Fibroblast of peridontal ligament (primary cell): ENCODE data around the gene AEN.

Source experiments
- DNase-seq: peaks from one replicate; pipeline ENCODE4 v3.0.0-alpha.2; 2010; ENCODE audit errors: extremely low read depth

AEN gene

GRCh38 chr15:88613074-88613944, 7.8 kb upstream of the AEN start:
- DNase-seq = no peak

- DNase-seq = no peak
These were observed 5.6 kb upstream of the AEN start for GRCh38 chr15:88615303-88616107.

- DNase-seq = no peak
These were observed 4.9 kb upstream of the AEN start for GRCh38 chr15:88616240-88616639.

- DNase-seq = no peak
These were observed 4.0 kb upstream of the AEN start for GRCh38 chr15:88617031-88617722.

GRCh38 chr15:88617790-88618189, 3.4 kb upstream of the AEN start:
- no peak for DNase-seq

- DNase-seq = no peak
These were observed 2.5 kb upstream of the AEN start for GRCh38 chr15:88618686-88619085.

- DNase-seq = no peak
These were observed 1.3 kb upstream of the AEN start for GRCh38 chr15:88619796-88620195.

- peak; percentile 51 for DNase-seq
These were observed 857 bp downstream of the AEN start for GRCh38 chr15:88621789-88622604.

GRCh38 chr15:88622605-88622975, 1.4 kb downstream of the AEN start:
- DNase-seq = no peak

- peak; percentile 60 for DNase-seq
These were observed 1.9 kb downstream of the AEN start for GRCh38 chr15:88623061-88623460.

- no peak for DNase-seq
These were observed 2.5 kb downstream of the AEN start for GRCh38 chr15:88623632-88624031.

GRCh38 chr15:88624156-88624970, 3.2 kb downstream of the AEN start:
- DNase-seq = peak; percentile 58

- DNase-seq = peak; percentile 37
These were observed 3.9 kb downstream of the AEN start for GRCh38 chr15:88624971-88625490.

GRCh38 chr15:88625943-88626741, 5.0 kb downstream of the AEN start:
- DNase-seq = no peak

GRCh38 chr15:88627463-88627862, 6.3 kb downstream of the AEN start:
- DNase-seq = no peak

GRCh38 chr15:88628018-88628654, 7.0 kb downstream of the AEN start:
- DNase-seq = no peak

GRCh38 chr15:88629071-88629470, 7.9 kb downstream of the AEN start:
- DNase-seq = no peak

- no peak for DNase-seq
These were observed 9.1 kb downstream of the AEN start for GRCh38 chr15:88630141-88630721.
